HepG2 (cell line): ENCODE results near the gene HOMEZ. TPM values are rescaled to one million over a fixed set of nuclear protein-coding genes. Genes with fewer than 3 reads are reported as not detected.
A peak's percentile ranks its signal among the peaks of the same experiment; 100 is the strongest.

Experiments used
- BCLAF1 ChIP-seq: fragments of 450-650 bp; IDR thresholded peaks from 2 replicates; pipeline ENCODE4 v1.6.1; 2017; ENCODE audit warnings: mild to moderate bottlenecking
- E2F2 ChIP-seq: sonication (generic); formaldehyde crosslinking; IDR thresholded peaks from 2 replicates; pipeline ENCODE4 v1.4.0; 2020; ENCODE audit warnings: missing genetic modification reagents, borderline replicate concordance
- HNRNPK ChIP-seq: fragments of 200-400 bp; formaldehyde crosslinking; IDR thresholded peaks from 2 replicates; pipeline ENCODE4 v1.6.1; 2018; ENCODE audit warnings: low read length, low read depth, moderate library complexity, mild to moderate bottlenecking; ENCODE audit not compliant: poor library complexity, severe bottlenecking
- KDM1A ChIP-seq: IDR thresholded peaks from 2 replicates; pipeline ENCODE4 v1.6.1; 2016; ENCODE audit warnings: missing compliant biosample characterization
- NFYC ChIP-seq: IDR thresholded peaks from 2 replicates; pipeline ENCODE4 v1.6.1; 2016; ENCODE audit warnings: missing genetic modification reagents, missing compliant biosample characterization
- PBX2 ChIP-seq: IDR thresholded peaks from 2 replicates; pipeline ENCODE4 v1.6.1; 2016; ENCODE audit warnings: control low read depth
- POLR2A ChIP-seq, 2 experiments: IDR thresholded peaks; 2 replicates each; pipeline ENCODE4 v1.6.1; 2011; ENCODE audit warnings: low read depth in 2 of 2, low read length in 2 of 2, mild to moderate bottlenecking in 1 of 2, moderate library complexity in 1 of 2; ENCODE audit not compliant: insufficient read depth in 1 of 2
- RARA ChIP-seq: IDR thresholded peaks from 2 replicates; pipeline ENCODE4 v1.6.1; 2016; ENCODE audit warnings: missing genetic modification reagents, missing compliant biosample characterization
- SNRNP70 ChIP-seq: fragments of 200-400 bp; formaldehyde crosslinking; IDR thresholded peaks from 2 replicates; pipeline ENCODE4 v1.6.1; 2017; ENCODE audit warnings: mild to moderate bottlenecking, low read depth, low read length, moderate library complexity
- THAP7 ChIP-seq: sonication (generic); formaldehyde crosslinking; IDR thresholded peaks from 2 replicates; pipeline ENCODE4 v1.8.1; 2023; ENCODE audit warnings: mild to moderate bottlenecking, missing genetic modification reagents
- TSC22D2 ChIP-seq: sonication (generic); formaldehyde crosslinking; IDR thresholded peaks from 2 replicates; pipeline ENCODE4 v1.5.1; 2020; ENCODE audit warnings: missing genetic modification reagents, mild to moderate bottlenecking, borderline replicate concordance
- ZBTB2 ChIP-seq: sonication (generic); formaldehyde crosslinking; IDR thresholded peaks from 2 replicates; pipeline ENCODE4 v1.8.0; 2022; ENCODE audit warnings: low read depth, missing genetic modification reagents
- ZKSCAN1 ChIP-seq: fragments of 150-350 bp; IDR thresholded peaks from 2 replicates; pipeline ENCODE4 v1.6.1; 2014; ENCODE audit warnings: low read length
- ZNF24 ChIP-seq: fragments of 450-650 bp; IDR thresholded peaks from 2 replicates; pipeline ENCODE4 v1.6.1; 2017; ENCODE audit warnings: antibody characterized with exemption, mild to moderate bottlenecking
- ZNF383 ChIP-seq: sonication (generic); formaldehyde crosslinking; IDR thresholded peaks from 2 replicates; pipeline ENCODE4 v1.4.0; 2020; ENCODE audit warnings: missing genetic modification reagents, mild to moderate bottlenecking, borderline replicate concordance
- ZNF816 ChIP-seq: sonication (generic); formaldehyde crosslinking; IDR thresholded peaks from 2 replicates; pipeline ENCODE4 v1.8.0; 2022; ENCODE audit warnings: missing genetic modification reagents, mild to moderate bottlenecking, borderline replicate concordance
- polyA plus RNA-seq, 8 experiments: library from polyadenylated mRNA; depleted of rRNA in 3 of 8; stranded (reverse) in 7 of 8; unstranded in 1 of 8; fragments of >200 nt; fragmentation: Illumina TruSeq in 4 of 8; extraction: Trizol in 4 of 8; gene quantifications; 2 replicates each; pipeline versions ENCODE4 v1.2.1 to v1.2.3, GENCODE V29; 2011 to 2016; ENCODE audit warnings: low read depth in 4 of 8, missing spikeins in 1 of 8, mixed read lengths in 1 of 8; ENCODE audit not compliant: insufficient read depth in 1 of 8
- total RNA-seq, 5 experiments: library from RNA; depleted of rRNA; stranded (reverse); fragments of >200 nt; fragmentation: Illumina TruSeq; extraction: Trizol; gene quantifications; 2 replicates each; pipeline ENCODE4 v1.2.3, GENCODE V29; 2016; ENCODE audit warnings: low read depth in 1 of 5
- TF ChIP-seq, protein P1 (sequence below): sonication (generic); formaldehyde crosslinking; IDR thresholded peaks from 2 replicates; pipeline ENCODE4 v1.8.0; 2023; ENCODE audit warnings: mild to moderate bottlenecking, missing genetic modification reagents
- TF ChIP-seq, protein P2 (sequence below): sonication (generic); formaldehyde crosslinking; IDR thresholded peaks from 2 replicates; pipeline ENCODE4 v1.5.0; 2020; ENCODE audit warnings: missing genetic modification reagents

HOMEZ gene
- total and polyA plus RNA-seq, 2 of the 13 experiments (the other 11 are each of a cell fraction or from before 2014, with no cell fraction given): 14.5 to 31.8 TPM

- TF ChIP-seq, protein P1, sequence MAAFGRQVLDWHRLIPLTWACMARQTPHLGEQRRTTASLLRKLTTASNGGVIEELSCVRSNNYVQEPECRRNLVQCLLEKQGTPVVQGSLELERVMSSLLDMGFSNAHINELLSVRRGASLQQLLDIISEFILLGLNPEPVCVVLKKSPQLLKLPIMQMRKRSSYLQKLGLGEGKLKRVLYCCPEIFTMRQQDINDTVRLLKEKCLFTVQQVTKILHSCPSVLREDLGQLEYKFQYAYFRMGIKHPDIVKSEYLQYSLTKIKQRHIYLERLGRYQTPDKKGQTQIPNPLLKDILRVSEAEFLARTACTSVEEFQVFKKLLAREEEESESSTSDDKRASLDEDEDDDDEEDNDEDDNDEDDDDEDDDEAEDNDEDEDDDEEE: peak; percentile 93
- TF ChIP-seq SNRNP70 (no peak), PBX2 (CRISPR knock-in tag) (peak; percentile 98), E2F2 (0 out of 2 replicates have a peak, but pooled peaks have one; percentile 44), THAP7 (CRISPR knock-in tag) (peak; percentile 93), HNRNPK (no peak), POLR2A (IDR thresholded peaks at IDR 0.05; ENCODE audit: insufficient read depth in 1 of 2, low read depth in 2 of 2, low read length in 2 of 2) (peak in 1 of 2 experiments; percentile 91; a peak in 2 of 4 replicates), ZBTB2 (CRISPR knock-in tag) (peak; percentile 98), BCLAF1 (no peak), ZKSCAN1 (no peak; the same call in 1 of the 2 replicates), ZNF816 (CRISPR knock-in tag) (peak; percentile 98; the same call in 1 of the 2 replicates), NFYC (CRISPR knock-in tag) (peak; percentile 91), TSC22D2 (CRISPR knock-in tag) (0 out of 2 replicates have a peak, but pooled peaks have one; percentile 65), ZNF383 (CRISPR knock-in tag) (0 out of 2 replicates have a peak, but pooled peaks have one; percentile 78), ZNF24 (peak; percentile 63; the same call in 1 of the 2 replicates), KDM1A (peak; percentile 7; the same call in 1 of the 2 replicates), RARA (CRISPR knock-in tag) (peak; percentile 80)
- TF ChIP-seq, protein P2, sequence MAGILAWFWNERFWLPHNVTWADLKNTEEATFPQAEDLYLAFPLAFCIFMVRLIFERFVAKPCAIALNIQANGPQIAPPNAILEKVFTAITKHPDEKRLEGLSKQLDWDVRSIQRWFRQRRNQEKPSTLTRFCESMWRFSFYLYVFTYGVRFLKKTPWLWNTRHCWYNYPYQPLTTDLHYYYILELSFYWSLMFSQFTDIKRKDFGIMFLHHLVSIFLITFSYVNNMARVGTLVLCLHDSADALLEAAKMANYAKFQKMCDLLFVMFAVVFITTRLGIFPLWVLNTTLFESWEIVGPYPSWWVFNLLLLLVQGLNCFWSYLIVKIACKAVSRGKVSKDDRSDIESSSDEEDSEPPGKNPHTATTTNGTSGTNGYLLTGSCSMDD (CRISPR knock-in tag): no peak
Measured at GRCh38 chr14:23320584-23321571, 34.9 kb upstream of the HOMEZ start, which contains the start of gene PABPN1 (continued).
